ENCODE data around the gene NSMCE1.
A peak's percentile ranks its signal among the peaks of the same experiment; 100 is the strongest.

NSMCE1 gene

DNA sequence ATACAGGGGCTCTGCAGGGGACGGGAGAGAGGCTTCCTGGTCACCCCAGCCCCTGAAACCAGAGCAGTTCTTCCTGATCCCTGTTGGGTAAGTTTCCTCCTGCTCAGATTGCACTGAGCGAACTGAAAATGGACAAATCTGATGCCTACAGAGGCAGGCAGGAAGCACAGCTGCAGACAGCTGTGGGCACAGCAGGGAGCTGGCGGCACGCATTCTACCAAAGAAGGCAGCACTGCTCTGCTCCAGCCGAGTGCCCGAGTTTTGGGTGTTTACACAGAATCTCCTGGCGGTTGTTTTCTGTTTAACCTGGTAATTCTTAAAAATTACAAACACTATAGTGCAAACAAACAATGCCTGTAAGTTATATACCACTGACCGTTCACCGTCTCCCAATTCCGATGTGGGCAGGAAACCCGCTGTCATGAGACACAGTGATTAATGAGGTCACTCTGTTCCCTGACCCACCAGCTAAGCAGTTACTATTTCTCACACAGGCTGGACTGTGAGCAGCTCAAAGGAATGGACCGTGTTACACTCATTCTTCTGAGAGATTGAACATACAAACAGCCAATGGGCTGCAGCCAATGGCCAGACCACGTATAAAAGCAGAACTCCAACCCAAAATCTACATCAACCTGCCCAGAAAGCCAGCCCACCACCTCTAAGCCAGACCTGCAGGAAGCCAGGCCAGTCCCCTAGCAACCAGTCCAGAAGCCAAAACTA, 25.5 kb downstream of the NSMCE1 start:
- DNase-seq (ENCODE audit: low spot score) = no peak

DNA sequence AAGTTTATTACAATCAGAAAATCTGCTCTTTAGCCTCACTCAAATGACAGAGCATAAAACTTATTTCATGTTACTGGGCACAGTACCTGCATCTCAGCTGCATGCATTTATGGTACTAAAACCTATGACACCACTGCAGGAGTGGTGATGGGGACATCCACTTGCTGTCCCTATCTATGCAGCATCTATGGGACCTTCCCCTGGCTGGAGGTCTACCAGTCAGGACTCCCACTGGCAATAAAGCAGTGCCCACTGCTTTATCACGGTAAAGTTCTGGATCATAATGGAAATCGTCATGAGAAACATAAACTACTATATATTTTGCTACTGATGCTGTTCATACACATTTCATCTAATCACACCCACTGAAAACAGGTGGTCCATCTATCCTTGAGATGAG, 26.2 kb downstream of the NSMCE1 start:
- no peak for DNase-seq (ENCODE audit: low spot score)

DNA sequence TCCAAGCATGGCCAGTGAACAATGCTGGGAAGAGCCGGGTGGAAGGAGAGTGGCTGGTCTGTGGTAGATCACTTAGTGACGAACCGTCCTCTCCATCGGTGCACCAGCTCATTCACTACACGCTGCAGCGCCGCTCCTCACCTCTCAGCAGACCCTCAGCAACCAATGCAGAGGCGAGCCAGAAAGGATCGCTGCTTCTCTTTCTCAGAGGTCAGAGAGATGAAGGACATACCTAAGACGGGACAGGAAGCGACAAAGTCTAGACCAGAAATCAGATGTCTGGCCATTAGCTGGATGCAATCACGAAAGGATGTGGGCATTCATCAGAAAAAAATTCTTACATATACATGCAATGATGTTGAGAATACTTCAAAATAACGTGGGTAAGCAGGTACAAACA, 26.9 kb downstream of the NSMCE1 start:
- DNase-seq (ENCODE audit: low spot score) = no peak

DNA sequence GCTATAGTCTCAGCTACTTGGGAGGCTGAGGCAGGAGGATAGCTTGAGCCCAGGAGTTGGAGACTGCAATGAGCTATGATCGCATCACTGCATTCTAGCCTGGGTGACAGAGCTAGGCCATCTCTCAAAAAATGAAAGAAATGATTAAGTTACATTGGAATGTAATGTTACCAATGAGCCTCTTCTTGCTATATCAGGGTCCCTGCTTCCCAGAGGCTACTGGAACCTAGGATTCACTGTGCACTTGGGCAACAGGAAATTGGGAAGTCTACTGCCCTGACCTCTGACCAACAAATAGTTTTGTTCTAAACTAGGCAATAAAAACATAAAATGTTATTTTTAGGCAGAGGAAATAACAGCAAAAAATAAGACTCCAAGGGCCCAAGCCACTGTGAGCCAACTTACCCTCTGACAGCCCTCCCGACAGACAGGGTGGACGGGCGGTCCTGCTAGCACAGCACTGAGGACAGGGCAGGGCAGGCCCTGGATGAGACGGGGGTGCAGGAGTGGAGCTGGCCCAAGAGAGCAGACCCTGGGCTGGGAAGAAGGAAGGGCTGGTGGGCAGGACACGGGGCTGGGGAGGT, 27.5 kb downstream of the NSMCE1 start:
- no peak for DNase-seq (ENCODE audit: low spot score)

DNA sequence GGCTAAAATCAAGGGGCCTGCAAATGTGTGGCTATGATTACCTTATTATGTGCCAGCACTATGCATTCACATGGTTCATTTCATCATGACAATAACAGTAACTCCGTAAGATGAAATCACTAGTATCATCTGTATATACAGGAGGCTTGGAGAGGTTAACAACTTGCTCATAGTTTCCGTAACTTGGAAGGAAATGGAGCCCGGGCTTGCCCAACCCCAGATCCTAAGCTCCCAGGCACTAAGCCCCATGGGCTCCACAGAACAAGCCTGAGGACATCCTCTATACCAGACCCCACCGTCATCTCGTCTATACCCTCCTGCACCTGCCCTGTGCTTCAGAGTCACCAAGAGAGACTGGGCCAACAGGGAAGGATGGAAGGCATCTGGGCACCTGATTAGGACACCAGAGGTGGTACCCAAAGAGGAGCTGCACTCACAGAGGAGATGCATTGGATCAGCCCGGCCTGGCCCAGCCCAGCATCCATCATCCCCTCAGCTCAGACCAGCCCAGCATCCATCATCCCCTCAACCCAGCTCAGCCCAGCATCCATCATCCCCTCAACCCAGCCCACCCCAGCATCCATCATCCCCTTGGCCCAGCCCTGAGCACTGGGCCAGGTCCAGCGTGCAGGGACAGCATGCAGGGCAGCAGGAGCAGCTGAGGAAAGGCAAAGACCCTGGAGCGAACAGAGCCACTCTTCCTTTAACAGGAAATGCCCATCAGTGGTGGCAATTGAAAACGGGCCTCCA, 28.5 kb downstream of the NSMCE1 start:
- no peak for DNase-seq (ENCODE audit: low spot score)

DNA sequence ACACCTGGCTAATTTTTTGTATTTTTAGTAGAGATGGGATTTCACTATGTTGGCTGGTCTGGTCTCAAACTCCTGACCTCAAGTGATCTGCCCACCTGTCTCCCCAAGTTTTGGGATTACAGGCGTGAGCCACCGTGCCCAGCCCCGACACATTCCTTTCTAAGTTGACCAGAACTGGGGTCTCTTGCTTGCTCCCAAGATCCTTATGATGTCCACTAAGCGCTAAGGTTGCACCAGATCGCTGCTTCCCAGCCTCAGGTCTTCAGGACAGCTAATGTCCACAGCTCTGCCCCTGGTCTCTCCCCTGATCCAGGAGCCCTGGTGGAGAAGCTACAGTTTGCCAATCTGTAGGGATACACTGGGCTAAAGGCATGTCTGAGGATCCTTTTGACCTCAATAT, 29.5 kb downstream of the NSMCE1 start:
- DNase-seq (ENCODE audit: low spot score) = no peak

DNA sequence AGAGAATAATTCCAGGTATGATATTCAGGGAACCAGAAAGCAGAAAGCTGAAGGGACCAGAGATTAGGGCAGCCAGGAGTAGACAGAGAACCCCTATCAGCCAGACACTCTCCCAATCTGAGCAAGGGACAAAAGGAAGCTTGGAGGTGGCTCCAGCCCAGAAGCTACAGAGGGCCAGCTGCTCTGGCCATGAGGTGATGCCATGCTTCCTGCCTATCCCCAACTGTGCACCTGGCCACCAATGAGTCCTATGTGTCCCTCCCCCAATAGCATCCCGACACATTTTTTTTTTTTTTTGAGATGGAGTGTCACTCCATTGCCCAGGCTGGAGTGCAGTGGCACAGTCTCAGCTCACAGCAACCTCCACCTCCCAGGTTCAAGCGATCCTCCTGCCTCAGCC, 30.0 kb downstream of the NSMCE1 start:
- no peak for DNase-seq (ENCODE audit: low spot score)

DNA sequence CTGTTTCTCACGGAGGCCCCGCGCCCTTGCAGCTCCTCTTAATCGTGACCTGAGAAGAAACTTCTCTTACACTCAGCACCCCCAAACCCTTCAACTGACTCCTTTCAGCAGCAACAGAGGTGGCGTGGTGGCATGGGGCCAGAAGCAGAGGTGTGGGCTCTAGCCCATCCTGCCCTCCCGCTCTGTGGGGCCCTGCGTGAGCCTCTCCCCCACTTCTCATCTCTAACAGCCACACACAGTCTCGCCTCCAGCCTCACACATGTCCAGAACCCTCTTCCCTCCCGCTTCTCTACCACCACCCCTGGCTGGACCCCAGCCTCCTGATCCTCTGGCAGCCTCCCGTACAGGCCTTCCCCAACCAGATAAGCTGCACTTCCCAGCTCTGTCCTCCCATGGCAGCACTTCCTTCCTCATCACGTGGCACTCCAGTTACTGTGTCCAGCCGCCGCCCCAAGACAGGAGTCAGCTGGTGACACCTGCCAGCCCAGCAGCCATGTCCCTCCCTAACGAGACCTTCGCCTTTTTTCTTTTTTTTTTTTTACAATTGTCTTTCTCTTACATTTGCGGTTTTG, 30.5 kb downstream of the NSMCE1 start:
- DNase-seq (ENCODE audit: low spot score) = peak; percentile 56

DNA sequence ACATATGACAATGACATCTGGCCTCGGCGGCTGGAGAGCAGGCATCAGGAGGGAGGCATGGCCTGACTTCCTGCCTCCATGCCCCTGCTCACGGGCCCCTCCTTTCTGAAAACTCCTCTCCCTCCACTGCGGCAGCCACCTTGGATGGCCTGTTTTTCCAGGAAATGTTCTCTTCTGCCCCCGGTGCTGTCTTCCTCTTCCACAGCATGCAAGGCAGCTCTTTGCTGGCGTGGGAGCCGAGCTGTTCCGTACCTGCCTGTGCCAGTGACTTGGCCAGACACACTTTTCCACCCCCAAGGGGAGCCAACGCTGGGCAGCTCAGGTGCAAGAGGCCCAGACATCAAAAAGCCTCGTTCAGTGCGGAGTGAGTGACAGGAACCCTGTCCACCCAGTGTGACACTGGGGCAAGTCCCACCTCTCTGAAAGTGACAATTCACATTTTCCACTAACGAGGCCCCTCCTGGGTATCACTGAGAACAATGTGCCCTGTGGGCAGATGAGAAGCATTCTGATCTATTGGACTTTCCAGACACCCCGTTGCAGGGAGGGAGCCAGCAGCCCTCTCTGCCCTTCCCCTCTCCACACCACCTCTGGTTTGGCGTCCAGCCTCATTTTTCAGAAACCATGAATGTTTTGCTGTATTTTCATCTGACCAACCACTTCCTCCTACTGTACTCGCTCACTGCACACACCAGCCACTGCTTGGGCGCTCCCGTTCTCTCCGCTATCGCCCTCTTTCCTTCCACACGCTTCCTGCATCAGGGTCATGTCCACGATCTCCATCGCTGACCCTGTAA, 31.2 kb downstream of the NSMCE1 start:
- peak; percentile 16 for DNase-seq (ENCODE audit: low spot score)

DNA sequence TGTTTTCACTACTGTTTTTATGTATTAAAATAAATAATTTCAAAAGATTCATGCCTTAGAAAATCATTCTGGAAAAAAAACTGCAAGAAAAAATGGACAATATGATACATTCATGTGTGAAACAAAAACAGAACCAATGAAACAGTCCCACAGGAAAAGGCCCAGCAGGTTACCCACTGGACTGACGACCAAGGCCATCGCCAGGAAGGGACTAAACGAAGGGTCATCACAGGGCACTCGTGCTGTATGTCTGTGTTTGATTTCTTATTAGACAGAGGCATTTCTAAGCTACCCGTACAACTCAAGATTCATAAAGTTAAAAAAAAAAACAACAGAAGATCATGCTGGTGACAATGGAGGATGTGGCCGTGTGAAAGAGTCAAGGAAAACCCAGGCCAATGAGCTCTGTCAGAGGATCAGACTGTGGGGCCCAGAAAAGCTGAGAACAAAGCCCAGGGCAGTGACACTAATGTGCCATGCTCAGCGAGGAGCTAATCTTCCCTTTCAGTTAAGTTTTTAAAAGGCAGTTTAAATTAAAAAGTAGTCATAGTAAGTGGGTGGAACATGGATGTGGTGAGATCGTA, 31.8 kb downstream of the NSMCE1 start:
- no peak for DNase-seq (ENCODE audit: low spot score)

DNA sequence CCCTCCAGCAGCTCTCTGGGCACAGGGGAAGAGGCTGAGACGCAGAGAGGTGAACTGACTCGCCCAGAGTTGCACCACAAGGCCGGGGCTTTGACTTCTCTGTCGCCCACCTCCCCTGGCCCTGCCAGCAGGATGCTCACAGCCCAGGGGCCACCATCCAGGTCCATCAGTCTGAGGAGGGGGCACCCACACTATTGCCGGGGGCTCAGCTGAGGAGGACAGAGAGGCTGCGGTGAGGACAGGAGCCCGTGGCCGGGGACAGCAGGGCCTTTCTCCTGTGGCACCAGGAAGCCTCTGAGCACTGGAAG, 32.7 kb downstream of the NSMCE1 start:
- no peak for DNase-seq (ENCODE audit: low spot score)

DNA sequence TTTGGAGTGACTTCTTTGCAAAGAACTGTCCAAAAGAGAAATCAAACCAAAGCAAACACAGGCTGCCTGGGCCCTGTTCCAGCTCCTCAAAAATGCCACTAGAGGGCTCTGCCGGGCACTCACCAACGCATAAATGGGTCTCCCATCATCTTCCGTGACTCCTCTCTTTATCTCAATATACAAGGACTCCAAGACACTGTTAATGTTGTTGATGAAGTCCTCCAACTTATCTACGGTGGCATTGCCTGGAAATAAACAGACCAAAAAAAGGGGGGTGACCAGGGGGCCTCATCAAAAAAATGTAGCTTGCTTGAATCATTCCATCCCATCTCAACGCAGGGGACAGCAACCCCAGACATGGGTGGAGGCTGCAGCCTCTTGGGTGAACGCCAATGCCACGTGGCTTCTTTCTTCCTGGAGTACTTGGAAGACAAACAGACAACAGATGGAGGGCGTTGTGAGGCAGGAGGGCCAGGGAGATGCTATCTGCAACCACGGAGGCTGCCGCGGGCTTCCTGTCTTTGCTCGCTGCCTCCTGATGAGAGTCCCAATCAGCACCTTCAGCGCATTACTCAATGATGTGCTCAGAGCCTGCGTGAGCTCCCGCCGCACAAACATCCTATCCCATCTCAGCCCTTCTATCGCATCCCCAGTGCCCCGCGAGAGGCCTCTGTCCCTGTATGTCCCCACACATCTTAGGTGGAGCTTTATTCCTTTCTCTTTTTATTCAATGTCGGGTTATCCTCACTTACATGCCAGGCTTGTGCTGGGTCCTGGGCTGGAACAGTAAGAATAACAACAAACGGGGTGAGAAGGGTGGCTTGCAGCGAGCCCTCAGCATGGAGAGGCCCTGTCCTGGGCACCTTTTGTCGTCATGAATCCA, 33.3 kb downstream of the NSMCE1 start:
- DNase-seq (ENCODE audit: low spot score) = peak; percentile 91

DNA sequence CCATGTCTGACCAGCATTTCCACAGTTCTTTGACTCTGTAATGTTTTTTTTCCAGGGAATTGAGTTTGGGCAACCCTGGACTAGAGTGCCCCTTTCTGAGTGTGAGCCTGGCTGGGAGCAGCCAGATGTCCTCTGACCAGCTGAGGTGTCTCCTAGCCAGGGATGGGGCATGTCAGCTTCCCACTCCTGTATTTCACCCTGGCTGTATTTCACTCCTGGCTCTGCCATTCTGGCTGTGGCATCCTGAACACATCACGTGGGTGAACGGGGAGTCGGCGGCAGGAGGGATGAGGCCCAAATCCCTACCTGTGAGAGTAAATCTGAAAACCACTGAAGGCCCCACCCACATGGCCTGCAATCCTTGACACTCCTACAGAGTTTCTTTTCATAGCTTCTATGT, 34.0 kb downstream of the NSMCE1 start:
- no peak for DNase-seq (ENCODE audit: low spot score)

DNA sequence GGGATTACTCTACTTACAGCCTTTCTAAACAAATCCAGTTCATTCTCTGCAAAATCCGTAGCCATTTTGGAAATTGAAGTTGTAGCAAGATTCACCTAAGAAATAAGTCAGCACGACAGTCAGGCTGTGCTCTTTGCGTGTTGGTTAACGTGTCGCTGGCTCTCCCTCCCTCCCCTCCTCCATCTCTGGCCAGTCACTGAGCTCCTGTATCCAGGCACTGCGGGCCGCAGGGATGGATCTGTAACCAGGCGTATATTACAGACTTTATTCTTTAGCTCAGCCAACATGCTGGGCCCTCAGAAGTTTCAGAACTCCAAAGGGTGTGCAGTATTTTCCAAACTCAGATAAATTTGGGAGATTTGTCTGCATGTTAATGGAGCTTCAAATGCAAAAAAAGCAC, 34.4 kb downstream of the NSMCE1 start:
- DNase-seq (ENCODE audit: low spot score) = no peak

DNA sequence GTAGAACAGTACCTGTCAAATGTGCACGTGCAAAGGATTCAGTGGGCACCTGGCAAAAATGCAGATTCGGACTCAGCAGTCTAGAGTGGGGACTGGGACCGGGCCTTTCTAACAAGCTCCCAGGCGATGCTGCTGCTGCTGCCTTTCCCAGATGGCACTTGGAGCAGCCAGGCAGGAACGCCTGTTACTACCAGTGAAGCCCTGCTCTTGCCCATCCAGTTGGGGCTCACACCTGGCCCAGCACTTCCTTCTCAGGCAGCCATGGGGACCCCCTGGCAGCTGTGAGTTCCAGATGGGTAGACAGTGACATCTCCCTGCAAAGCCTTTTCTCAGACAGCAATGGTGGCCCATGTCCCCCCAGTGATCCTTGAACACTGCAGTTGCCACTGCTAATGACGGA, 34.8 kb downstream of the NSMCE1 start:
- no peak for DNase-seq (ENCODE audit: low spot score)

DNA sequence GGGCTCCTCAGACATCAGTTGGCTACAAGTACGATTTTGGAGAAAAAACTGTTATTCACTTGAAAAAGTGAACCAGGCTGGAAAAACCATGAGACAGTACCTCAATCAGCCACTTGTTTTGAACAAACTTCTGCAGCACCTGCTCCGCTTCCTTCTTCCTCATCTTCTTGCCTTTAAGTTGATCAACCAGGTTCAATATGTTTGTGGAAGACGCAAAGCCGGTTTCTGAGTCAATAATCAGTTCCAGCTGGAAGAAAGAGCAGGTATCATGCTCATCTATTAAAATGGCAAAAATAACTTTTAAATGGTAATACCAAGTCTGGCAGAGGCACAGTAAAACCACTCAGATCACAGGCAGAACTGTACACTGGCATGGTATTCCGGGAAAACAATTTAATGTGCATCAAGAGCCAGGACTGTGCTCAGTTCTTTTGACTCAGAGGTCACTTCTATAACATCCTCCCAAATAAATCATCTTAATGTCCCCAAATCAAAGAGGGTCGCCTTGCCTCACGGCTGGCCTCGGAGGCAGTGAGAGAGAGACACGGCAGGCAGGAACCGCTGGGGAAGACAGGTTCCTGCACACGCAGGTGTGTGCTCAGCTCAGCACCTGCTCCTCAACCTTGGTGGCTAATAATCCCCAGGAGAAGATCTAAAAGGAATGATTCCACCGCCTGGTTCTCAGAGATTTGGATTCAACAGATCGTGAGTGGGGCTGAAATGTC, 35.5 kb downstream of the NSMCE1 start:
- DNase-seq (ENCODE audit: low spot score) = no peak

DNA sequence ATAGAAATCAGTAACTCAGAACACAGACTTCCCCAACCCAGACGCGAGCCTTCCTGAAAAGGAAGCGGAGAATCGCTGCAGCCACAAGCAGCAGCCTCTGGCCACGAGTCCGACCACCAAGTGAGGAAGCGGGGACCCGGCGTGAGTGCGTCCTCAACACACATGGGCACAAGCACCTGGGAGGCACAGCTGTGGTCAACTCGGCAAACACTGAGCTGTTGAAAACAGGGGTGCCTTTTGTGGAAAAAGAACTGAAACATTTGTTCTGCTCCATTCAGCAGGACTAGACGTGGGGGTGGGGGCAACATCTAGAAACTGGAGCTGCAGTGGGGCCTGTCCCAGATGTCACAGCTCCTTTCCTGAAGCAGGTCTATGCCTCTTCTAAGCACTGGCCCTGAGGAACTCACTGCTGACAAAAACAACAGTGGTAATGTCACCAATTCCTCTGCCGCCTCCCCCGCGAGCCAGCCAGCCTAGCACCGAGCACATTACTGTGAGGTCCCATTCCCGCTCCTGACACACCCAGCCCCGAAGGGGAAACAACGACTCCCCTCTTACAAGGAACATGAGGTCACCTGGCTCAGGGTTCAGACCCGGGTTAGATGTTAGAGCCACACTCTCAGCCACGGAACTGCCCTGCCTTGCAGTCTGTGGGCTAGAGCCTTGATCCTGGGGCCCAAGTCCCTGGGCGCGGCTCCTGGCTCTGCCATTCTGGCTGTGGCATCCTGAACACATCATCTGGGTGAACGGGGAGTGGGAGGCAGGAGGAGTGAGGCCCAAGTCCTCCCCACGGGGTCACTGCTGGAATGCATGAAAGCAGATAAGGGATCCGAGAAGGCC, 36.3 kb downstream of the NSMCE1 start:
- DNase-seq (ENCODE audit: low spot score) = no peak

DNA sequence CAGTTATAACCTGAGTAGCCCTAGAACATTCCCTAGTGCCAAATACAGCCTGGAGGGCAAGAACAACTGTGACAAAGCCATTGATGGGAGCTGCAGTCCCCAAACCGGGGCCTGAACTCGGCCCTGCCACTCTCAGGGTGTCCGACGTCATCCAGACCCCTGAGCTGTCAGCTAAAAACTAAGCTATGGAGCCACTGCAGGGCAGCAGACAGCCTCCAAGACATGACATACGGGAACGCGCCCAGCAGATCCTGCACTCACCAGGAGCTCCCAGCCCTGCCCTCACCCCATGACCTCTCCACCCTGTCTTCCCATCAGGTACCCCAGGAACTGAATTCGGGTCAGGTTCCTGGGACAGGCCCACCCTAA, 36.9 kb downstream of the NSMCE1 start:
- no peak for DNase-seq (ENCODE audit: low spot score)

DNA sequence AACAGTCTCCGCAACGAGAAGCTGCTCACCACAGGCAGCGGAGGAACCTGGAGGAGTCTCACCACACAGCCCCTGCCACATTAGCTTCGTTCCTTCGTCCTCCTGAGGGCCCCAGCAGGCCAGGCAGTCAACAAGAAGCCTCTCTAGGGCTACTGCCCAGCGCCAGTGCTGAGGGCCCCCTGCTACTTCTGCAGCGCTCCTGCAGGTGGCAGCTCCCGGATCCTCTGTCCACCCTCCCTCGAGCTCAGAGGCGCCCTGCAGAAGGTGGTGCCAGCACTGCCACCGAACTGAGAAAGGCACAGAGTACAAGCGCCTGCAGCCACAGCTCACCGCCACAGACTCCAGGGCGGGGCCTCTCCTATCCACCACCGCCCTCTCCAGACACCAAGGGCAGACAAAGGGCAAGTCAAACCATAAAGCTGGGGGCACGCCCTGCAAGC, 38.0 kb downstream of the NSMCE1 start:
- peak; percentile 15 for DNase-seq (ENCODE audit: low spot score)
